Stomach (tissue), 4 donors: ENCODE measurements around the gene TRAF7.

Experiments used
- EP300 ChIP-seq: sonication (generic); formaldehyde crosslinking; IDR thresholded peaks from one replicate; pipeline ENCODE4 v1.6.1; 2017; ENCODE audit warnings: antibody characterized with exemption
- POLR2A ChIP-seq, 4 donors: fragments of 450-650 bp; IDR thresholded peaks; one replicate each; pipeline ENCODE4 v1.6.1; 2016; ENCODE audit warnings: antibody characterized with exemption in 4 of 4, control low read depth in 2 of 4, mild to moderate bottlenecking in 1 of 4, moderate library complexity in 1 of 4
- TF ChIP-seq, protein P1 (sequence below), 7 experiments: fragments of 450-650 bp in 4 of 7; fragments of 200-600 bp in 3 of 7; sonication (generic) in 3 of 7; IDR thresholded peaks; one replicate each; pipeline ENCODE4 v1.5.1; 2016 to 2019; ENCODE audit warnings: antibody characterized with exemption in 7 of 7, control low read depth in 2 of 7, mild to moderate bottlenecking in 1 of 7

DNA sequence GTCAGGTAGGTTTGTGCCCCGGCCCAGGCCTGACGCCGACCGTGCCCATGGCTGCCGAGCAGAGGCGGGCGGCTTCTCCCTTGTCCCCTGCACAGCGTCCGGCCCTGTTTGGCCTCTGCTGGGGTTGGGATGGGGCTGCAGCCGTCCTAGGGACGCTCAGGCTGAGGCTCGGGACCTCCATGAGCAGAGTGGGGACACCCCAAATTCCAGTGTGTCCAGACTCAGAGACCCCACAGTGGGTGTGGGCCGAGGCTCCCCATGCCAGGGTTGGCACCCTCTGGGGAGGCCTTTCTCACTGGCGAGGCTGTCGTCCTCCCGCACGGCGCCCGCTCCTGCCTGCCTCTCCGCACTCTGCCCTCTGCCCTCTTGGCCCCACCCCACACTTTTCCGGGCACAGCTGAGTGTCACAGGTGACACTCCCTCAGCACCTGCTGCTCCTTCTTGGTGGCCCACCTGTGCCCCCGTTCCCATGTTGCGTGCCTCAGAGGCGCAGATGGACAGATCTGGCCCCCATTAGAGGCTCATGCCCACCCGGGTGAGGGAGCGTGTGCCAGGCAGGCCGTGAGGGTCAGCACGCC is 16.1 kb downstream of the TRAF7 start:
- TF ChIP-seq, protein P1, sequence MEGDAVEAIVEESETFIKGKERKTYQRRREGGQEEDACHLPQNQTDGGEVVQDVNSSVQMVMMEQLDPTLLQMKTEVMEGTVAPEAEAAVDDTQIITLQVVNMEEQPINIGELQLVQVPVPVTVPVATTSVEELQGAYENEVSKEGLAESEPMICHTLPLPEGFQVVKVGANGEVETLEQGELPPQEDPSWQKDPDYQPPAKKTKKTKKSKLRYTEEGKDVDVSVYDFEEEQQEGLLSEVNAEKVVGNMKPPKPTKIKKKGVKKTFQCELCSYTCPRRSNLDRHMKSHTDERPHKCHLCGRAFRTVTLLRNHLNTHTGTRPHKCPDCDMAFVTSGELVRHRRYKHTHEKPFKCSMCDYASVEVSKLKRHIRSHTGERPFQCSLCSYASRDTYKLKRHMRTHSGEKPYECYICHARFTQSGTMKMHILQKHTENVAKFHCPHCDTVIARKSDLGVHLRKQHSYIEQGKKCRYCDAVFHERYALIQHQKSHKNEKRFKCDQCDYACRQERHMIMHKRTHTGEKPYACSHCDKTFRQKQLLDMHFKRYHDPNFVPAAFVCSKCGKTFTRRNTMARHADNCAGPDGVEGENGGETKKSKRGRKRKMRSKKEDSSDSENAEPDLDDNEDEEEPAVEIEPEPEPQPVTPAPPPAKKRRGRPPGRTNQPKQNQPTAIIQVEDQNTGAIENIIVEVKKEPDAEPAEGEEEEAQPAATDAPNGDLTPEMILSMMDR (IDR thresholded peaks at IDR 0.05), result no peak
- no peak for TF ChIP-seq POLR2A (IDR thresholded peaks at IDR 0.05)
- no peak for TF ChIP-seq EP300
